OCI-LY7 (cell line): ENCODE data around the gene GTF3C1.

Source experiments
- CTCF ChIP-seq: fragments of 200-600 bp; sonication (generic); conservative IDR thresholded peaks from 2 replicates; pipeline ENCODE4 v1.5.1; 2014; ENCODE audit warnings: mild to moderate bottlenecking, antibody characterized with exemption, low read length, moderate library complexity, mixed read lengths
- EZH2phosphoT487 ChIP-seq: fragments of 200-600 bp; sonication (generic); IDR thresholded peaks from 2 replicates; pipeline ENCODE4 v1.6.1; 2018; ENCODE audit warnings: low read depth, borderline replicate concordance, mild to moderate bottlenecking, mixed run types, antibody characterized with exemption, low read length, moderate library complexity, mixed read lengths

DNA sequence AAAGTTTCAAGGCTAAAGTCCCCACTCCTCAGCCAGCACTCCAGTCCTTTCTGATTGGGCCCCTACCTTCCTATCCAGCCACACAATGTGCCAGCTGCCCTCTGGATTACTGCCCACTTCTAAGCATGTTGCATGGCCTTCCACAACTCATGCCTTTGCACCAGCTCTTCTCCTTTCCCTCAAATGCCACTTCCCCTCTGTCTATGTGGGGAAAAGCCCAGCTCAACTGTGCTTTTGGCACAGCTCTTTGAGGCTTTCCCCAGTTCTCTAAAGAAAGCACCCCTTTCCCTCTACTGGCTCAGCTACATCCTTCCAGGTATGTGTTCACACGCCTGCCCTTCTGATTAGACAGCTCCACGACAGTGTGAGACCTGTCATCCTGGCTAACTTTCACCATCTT, 18.5 kb downstream of the GTF3C1 start:
- no peak for TF ChIP-seq CTCF
- TF ChIP-seq EZH2phosphoT487: no peak
